Activated T-cell treated with anti-CD3 and anti-CD28 coated beads for 1 hour (primary cell): ENCODE measurements around the gene UTS2R.
"Not testable (repeated sequence)": the region's sequence is repeated elsewhere in the genome, so short reads cannot be mapped to it uniquely, and the experiment has no call there.

ENCODE experiments used
- DNase-seq: peaks from one replicate; pipeline ENCODE4 v3.0.0-alpha.2; 2020; ENCODE audit warnings: low read depth

UTS2R gene

GRCh38 chr17:82354804-82355308 lies 16.7 kb upstream of the UTS2R start:
- DNase-seq, result no peak

GRCh38 chr17:82355770-82356427 lies 15.7 kb upstream of the UTS2R start:
- no peak for DNase-seq

GRCh38 chr17:82356845-82357355 lies 14.7 kb upstream of the UTS2R start:
- DNase-seq, result no peak

GRCh38 chr17:82357394-82357793 lies 14.2 kb upstream of the UTS2R start:
- DNase-seq, result no peak

- DNase-seq, result no peak
Measured at GRCh38 chr17:82358465-82359350, 12.9 kb upstream of the UTS2R start, which contains the start of gene TEX19. Gene TEX19 (plus strand): TSS chr17:82359247. CDS start chr17:82362151, 2,904 bp downstream.

- not testable (repeated sequence) for DNase-seq
Measured at GRCh38 chr17:82359451-82360074, 12.0 kb upstream of the UTS2R start.

GRCh38 chr17:82361885-82362633 lies 9.5 kb upstream of the UTS2R start:
- DNase-seq, result no peak

GRCh38 chr17:82365606-82366295 lies 5.8 kb upstream of the UTS2R start:
- DNase-seq, result no peak

GRCh38 chr17:82366749-82367148 lies 4.8 kb upstream of the UTS2R start:
- no peak for DNase-seq

GRCh38 chr17:82367724-82368524 lies 3.6 kb upstream of the UTS2R start:
- DNase-seq, result no peak

GRCh38 chr17:82369211-82369610 lies 2.4 kb upstream of the UTS2R start:
- no peak for DNase-seq

GRCh38 chr17:82370471-82371332 lies 863 bp upstream of the UTS2R start:
- no peak for DNase-seq

- no peak for DNase-seq
Measured at GRCh38 chr17:82372249-82373071, 895 bp downstream of the UTS2R start.

GRCh38 chr17:82373072-82373452 lies 1.5 kb downstream of the UTS2R start:
- DNase-seq, result not testable (repeated sequence)

- DNase-seq, result no peak
Measured at GRCh38 chr17:82373731-82374625, 2.4 kb downstream of the UTS2R start.

GRCh38 chr17:82374626-82375331 lies 3.2 kb downstream of the UTS2R start:
- DNase-seq, result no peak
